ENCODE measurements around the gene DACT3.

The DACT3 gene

DNA sequence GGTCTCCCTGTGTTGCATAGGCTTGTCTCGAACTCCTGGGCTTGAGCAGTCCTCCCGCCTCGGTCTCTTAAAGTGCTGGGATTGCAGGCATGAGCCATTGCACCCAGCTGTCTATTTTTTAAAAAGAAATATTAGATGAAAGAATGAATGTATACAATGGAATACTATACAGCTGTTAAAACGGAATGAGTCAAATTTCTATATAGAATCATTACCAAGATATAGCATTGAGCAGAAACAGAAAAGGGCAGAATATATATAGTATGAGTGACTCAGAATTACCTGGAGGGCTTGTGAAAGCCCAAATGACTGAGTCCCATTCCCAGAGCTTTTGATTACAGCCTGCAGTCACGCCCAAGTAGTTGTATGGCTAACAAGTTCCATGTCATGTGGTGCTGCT lies 4.4 kb downstream of the DACT3 start:
- Histone ChIP-seq H3K27me3 (no peaks in the 10 kb centered on the region), H3K4me1 (peaks cover 3 to 82% (median 40%) of the 10 kb centered on the region in 4 donors), H3K27ac (peak overlapping the region; percentile 83 to 99), H3K9me3 (no peaks in the 10 kb centered on the region), H3K36me3 (peaks cover 12 to 17% (median 14%) of the 10 kb centered on the region in 3 donors), H3K4me3 (no peak overlapping the region)
- intact Hi-C loops (cut with DNase I; ENCODE audit: low total_unique reads) = no loop called here
- no peak for DNase-seq
- TF ChIP-seq, protein P1, sequence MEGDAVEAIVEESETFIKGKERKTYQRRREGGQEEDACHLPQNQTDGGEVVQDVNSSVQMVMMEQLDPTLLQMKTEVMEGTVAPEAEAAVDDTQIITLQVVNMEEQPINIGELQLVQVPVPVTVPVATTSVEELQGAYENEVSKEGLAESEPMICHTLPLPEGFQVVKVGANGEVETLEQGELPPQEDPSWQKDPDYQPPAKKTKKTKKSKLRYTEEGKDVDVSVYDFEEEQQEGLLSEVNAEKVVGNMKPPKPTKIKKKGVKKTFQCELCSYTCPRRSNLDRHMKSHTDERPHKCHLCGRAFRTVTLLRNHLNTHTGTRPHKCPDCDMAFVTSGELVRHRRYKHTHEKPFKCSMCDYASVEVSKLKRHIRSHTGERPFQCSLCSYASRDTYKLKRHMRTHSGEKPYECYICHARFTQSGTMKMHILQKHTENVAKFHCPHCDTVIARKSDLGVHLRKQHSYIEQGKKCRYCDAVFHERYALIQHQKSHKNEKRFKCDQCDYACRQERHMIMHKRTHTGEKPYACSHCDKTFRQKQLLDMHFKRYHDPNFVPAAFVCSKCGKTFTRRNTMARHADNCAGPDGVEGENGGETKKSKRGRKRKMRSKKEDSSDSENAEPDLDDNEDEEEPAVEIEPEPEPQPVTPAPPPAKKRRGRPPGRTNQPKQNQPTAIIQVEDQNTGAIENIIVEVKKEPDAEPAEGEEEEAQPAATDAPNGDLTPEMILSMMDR (IDR thresholded peaks at IDR 0.05) = no peak

DNA sequence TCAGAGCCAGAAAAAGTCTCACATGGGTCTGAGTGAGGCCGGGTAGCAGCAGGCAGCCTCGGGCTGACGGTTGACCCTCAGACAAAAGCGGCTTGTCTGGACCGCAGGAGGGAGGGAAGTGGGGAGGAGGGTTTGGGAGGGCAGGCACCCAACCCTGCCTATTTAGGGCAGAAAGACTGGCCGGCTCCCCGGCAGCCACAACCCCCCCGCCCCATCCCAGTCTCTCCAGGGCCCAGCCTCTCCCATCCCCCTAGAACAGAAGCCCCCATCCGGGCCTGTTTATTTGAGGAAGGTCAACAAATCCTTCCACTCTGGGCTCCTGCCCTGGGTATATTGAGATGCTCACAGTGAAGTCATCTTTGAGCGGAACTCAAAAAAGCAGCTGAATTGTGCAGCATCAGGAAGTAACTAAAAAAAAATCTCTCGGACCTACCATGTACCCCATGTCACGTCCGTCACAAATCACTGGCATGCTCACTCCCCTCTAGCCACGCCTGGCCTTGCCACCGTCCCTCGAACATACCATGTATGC lies 6.3 kb downstream of the DACT3 start:
- TF ChIP-seq, protein P1 (IDR thresholded peaks at IDR 0.05) = no peak
- H3K4me3 ChIP-seq = peak overlapping the region; percentile 15 to 25
- peaks cover 17 to 21% (median 17%) of the 10 kb centered on the region in 3 donors for H3K36me3 ChIP-seq
- H3K9me3 ChIP-seq = no peaks in the 10 kb centered on the region
- DNase-seq = peak in 1 of 2 donors; percentile 79
- H3K27me3 ChIP-seq = no peaks in the 10 kb centered on the region
- peak overlapping the region; percentile 83 to 99 for H3K27ac ChIP-seq
- peaks cover 0 to 76% (median 30%) of the 10 kb centered on the region in 4 donors for H3K4me1 ChIP-seq
- intact Hi-C loops (cut with DNase I; ENCODE audit: low total_unique reads) = no loop called here

DNA sequence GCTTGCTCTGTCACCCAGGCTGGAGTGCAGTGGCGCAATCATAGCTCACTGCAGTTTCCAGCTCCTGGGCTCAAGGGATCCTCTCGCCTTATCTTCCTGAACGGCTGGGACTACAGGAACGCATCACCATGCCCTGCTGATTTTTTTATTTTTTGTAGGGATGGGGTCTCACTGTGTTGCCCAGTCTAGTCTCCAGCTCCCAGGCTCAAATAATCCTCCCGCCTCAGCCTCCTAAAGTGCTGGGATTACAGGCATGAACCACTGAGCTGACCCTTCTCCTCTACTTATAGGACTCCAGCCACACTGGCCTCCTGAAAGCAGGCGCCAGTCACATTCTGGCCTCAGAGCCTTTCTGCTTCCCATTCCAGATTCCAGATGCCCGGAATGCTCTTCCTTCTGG lies 10.5 kb downstream of the DACT3 start:
- H3K4me3 ChIP-seq = no peak overlapping the region
- peaks cover 0 to 57% (median 25%) of the 10 kb centered on the region in 4 donors for H3K4me1 ChIP-seq
- H3K27me3 ChIP-seq = no peaks in the 10 kb centered on the region
- intact Hi-C loops (cut with DNase I; ENCODE audit: low total_unique reads) = no loop called here
- H3K9me3 ChIP-seq = peaks cover 0 to 5% (median 0%) of the 10 kb centered on the region in 3 donors
- peak overlapping the region in 1 of 2 donors; percentile 8 for H3K27ac ChIP-seq
- no peak for DNase-seq
- peaks cover 23 to 32% (median 30%) of the 10 kb centered on the region in 3 donors for H3K36me3 ChIP-seq
- TF ChIP-seq, protein P1 (IDR thresholded peaks at IDR 0.05) = no peak

DNA sequence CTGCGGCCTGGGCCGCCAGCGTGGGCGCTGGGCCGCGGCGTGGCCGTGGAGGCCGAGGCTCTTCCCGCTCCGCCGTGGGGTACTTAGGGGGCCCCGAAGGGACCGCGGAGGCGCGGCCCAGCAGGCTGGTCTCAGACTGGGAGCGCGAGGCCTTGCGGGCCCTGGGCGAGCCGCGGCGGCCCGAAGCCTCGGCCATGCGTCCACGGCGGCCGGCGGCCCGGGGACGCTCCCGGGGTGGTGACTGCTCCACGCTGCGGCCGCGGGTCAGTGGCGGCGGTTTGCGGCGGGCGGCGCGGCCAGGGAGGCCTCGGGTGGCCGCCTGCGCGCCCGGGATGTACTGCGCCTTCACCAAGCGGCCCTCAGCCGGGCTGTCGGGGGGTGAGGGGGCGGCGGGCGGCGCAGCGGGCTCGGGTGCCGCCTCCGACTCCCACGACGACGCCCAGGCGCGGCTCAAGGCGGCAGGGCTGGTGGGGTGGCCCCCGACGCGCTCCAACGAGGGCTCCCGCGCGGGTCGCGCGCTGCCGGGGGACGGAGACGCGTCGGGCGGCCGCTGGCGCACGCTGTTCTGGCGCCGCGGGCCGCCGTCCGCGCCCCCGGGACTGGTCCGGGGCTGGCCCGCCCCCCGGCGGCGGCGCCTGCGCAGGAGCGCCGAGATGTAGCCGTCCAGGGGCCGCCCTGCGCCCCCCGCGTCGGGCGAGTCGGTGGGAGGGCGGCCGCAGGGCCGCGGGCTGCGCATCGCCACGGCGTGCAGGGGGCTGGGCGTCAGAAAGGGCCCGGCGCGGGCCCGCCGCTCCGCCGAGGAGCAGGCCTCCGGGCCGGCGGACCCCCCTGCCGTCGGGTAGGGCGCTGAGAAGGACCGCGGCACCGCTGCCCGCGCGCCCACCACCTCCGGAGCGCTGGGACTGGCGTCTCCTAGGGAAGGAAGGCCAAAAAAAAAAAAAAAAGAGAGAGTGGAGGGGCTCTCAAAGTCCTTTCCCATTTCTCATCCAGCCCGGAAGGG lies 11.7 kb downstream of the DACT3 start:
- Histone ChIP-seq H3K9me3 (peaks cover 0 to 5% (median 0%) of the 10 kb centered on the region in 3 donors), H3K36me3 (peaks cover 23 to 32% (median 30%) of the 10 kb centered on the region in 3 donors), H3K27me3 (no peaks in the 10 kb centered on the region), H3K4me3 (no peak overlapping the region), H3K4me1 (peaks cover 7 to 56% (median 28%) of the 10 kb centered on the region in 4 donors), H3K27ac (peak overlapping the region in 1 of 2 donors; percentile 69)
- TF ChIP-seq, protein P1 (IDR thresholded peaks at IDR 0.05) = no peak
- intact Hi-C loops (cut with DNase I; ENCODE audit: low total_unique reads) = no loop called here
- DNase-seq = no peak

DNA sequence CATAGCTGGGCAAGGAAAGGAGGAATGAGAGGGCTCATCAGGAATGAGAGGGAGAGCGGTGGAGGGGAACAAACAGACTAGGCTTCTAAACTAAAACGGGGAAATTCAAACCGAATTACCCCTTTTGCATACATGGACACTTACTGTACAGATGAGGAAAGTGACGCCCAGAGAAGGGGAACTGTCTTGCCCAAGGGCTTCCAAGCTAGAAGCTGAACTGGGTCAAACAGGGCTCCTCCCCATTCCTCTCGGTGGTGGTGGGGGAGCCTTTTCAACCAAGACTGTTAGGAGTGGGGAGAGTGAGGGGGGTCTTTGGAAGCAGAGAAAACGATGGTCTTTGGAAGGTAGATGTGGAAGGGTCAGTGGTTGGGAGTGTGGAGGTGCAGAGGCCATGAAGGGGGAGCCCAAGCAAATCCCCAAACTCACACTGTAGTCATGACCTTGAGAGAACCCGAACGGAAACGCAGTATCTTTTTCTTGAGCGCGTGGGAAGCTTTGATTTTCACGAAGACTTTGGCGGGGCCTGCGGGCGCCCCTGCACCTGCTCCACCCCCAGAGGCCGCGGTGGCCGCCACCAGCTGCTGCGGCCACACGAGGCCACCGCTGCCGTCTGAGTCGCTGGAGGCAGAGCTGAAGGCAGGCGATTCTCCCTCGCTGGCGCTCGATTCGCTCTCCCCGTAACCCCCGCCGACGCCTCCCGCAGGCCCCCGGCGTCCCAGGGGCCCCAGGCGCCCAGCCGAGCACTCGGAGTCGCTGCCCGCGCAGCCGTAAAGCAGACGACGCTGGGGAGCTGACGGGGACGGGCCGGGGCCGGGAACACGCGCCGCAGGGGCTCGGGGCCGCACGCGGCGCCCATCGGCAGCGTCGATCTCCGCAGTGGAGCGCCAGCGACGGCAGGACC lies 12.7 kb downstream of the DACT3 start:
- peak overlapping the region; percentile 69 to 78 for H3K27ac ChIP-seq
- TF ChIP-seq, protein P1 (IDR thresholded peaks at IDR 0.05) = no peak
- peaks cover 7 to 56% (median 25%) of the 10 kb centered on the region in 4 donors for H3K4me1 ChIP-seq
- no peaks in the 10 kb centered on the region for H3K27me3 ChIP-seq
- no peak overlapping the region for H3K4me3 ChIP-seq
- H3K36me3 ChIP-seq = peaks cover 23 to 32% (median 30%) of the 10 kb centered on the region in 3 donors
- DNase-seq = no peak
- intact Hi-C loops (cut with DNase I; ENCODE audit: low total_unique reads) = no loop called here
- peaks cover 0 to 5% (median 0%) of the 10 kb centered on the region in 3 donors for H3K9me3 ChIP-seq

Measured in tibial artery (tissue), 4 donors.